GM23338 (cell line): Measurements from ENCODE around the gene RBM17. TPM values are rescaled to one million over a fixed set of nuclear protein-coding genes. Genes with fewer than 3 reads are reported as not detected.

Source experiments
- ATAC-seq: fragments of 200-7000 bp; cut with Tn5 transposase; 3 replicates; pipeline ENCODE4 v1.9.1; 2020
- DNase-seq: peaks from one replicate; pipeline ENCODE4 v3.0.0-alpha.2; 2015; ENCODE audit warnings: low spot score
- H2AFZ ChIP-seq: fragments of 200-600 bp; sonication (generic); 2 replicates; pipeline ENCODE4 v1.8.0; 2016; ENCODE audit warnings: antibody characterized with exemption, mild to moderate bottlenecking, moderate library complexity
- H3F3A ChIP-seq: fragments of 200-600 bp; sonication (generic); replicated peaks from 2 replicates; pipeline ENCODE4 v1.8.0; 2017; ENCODE audit warnings: antibody characterized with exemption, mixed run types, low read depth
- H3K27ac ChIP-seq: fragments of 200-600 bp; sonication (generic); 2 replicates; pipeline ENCODE4 v1.6.1; 2016; ENCODE audit warnings: low read depth
- H3K27me3 ChIP-seq: fragments of 200-600 bp; sonication (generic); 2 replicates; pipeline ENCODE4 v1.8.0; 2016; ENCODE audit warnings: mild to moderate bottlenecking, mixed run types, moderate library complexity; ENCODE audit not compliant: insufficient read depth
- H3K36me3 ChIP-seq: fragments of 200-600 bp; sonication (generic); 2 replicates; pipeline ENCODE4 v1.8.0; 2016; ENCODE audit warnings: mild to moderate bottlenecking; ENCODE audit not compliant: insufficient read depth
- H3K4me1 ChIP-seq: fragments of 200-600 bp; sonication (generic); 2 replicates; pipeline ENCODE4 v1.8.0; 2016; ENCODE audit warnings: mild to moderate bottlenecking, moderate library complexity; ENCODE audit not compliant: insufficient read depth
- H3K4me2 ChIP-seq: fragments of 200-600 bp; sonication (generic); 2 replicates; pipeline ENCODE4 v1.7.1; 2017; ENCODE audit warnings: mixed run types
- H3K4me3 ChIP-seq: fragments of 200-600 bp; sonication (generic); 2 replicates; pipeline ENCODE4 v1.6.1; 2016; ENCODE audit warnings: mixed run types
- H3K79me2 ChIP-seq: fragments of 200-600 bp; sonication (generic); replicated peaks from 2 replicates; pipeline ENCODE4 v1.8.0; 2017; ENCODE audit warnings: mild to moderate bottlenecking; ENCODE audit not compliant: insufficient read depth
- H3K9me2 ChIP-seq: fragments of 200-600 bp; sonication (generic); 2 replicates; pipeline ENCODE4 v1.8.0; 2017; ENCODE audit not compliant: insufficient read depth
- H4K20me1 ChIP-seq: fragments of 200-600 bp; sonication (generic); replicated peaks from 2 replicates; pipeline ENCODE4 v1.8.0; 2017; ENCODE audit warnings: mild to moderate bottlenecking; ENCODE audit not compliant: insufficient read depth
- H3K27ac Mint-ChIP-seq: 2 replicates; pipeline ENCODE4 v1.8.0; 2020; ENCODE audit warnings: inconsistent platforms, mild to moderate bottlenecking, moderate library complexity, mixed read lengths
- H3K27me3 Mint-ChIP-seq: 3 replicates; pipeline ENCODE4 v1.8.0; 2022; ENCODE audit warnings: low read depth, mild to moderate bottlenecking, moderate library complexity, mixed read lengths, inconsistent platforms; ENCODE audit not compliant: insufficient read depth, poor library complexity
- H3K36me3 Mint-ChIP-seq: 3 replicates; pipeline ENCODE4 v1.8.0; 2021; ENCODE audit warnings: low read depth, mild to moderate bottlenecking, inconsistent platforms, moderate library complexity, mixed read lengths
- H3K4me1 Mint-ChIP-seq: 3 replicates; pipeline ENCODE4 v1.8.0; 2020; ENCODE audit warnings: mild to moderate bottlenecking, inconsistent platforms, mixed read lengths
- H3K4me3 Mint-ChIP-seq: 3 replicates; pipeline ENCODE4 v1.8.0; 2021; ENCODE audit warnings: moderate library complexity, mild to moderate bottlenecking, inconsistent platforms, mixed read lengths
- H3K9me3 Mint-ChIP-seq: 3 replicates; pipeline ENCODE4 v1.8.0; 2020; ENCODE audit warnings: moderate library complexity, mild to moderate bottlenecking, inconsistent platforms, mixed read lengths
- ETS1 ChIP-seq: IDR thresholded peaks from 2 replicates; pipeline ENCODE4 v1.6.1; 2016; ENCODE audit warnings: antibody characterized with exemption
- EZH2phosphoT487 ChIP-seq: fragments of 200-600 bp; sonication (generic); IDR thresholded peaks from one replicate; pipeline ENCODE4 v1.8.1; 2018; ENCODE audit warnings: antibody characterized with exemption; ENCODE audit not compliant: unreplicated experiment
- JUNB ChIP-seq: IDR thresholded peaks from one replicate; pipeline ENCODE4 v1.6.1; 2016; ENCODE audit warnings: antibody characterized with exemption; ENCODE audit not compliant: unreplicated experiment
- POLR2AphosphoS5 ChIP-seq: IDR thresholded peaks from 2 replicates; pipeline ENCODE4 v1.6.1; 2016; ENCODE audit warnings: antibody characterized with exemption, low read depth
- REST ChIP-seq: IDR thresholded peaks from one replicate; pipeline ENCODE4 v1.6.1; 2018; ENCODE audit warnings: antibody characterized with exemption; ENCODE audit not compliant: unreplicated experiment
- STAT1 ChIP-seq: IDR thresholded peaks from one replicate; pipeline ENCODE4 v1.6.1; 2016; ENCODE audit warnings: antibody characterized with exemption; ENCODE audit not compliant: unreplicated experiment
- ZNF114 ChIP-seq: fragments of 250-450 bp; sonication (Bioruptor Pico); IDR thresholded peaks from 2 replicates; pipeline ENCODE4 v1.5.0; 2020; ENCODE audit warnings: mild to moderate bottlenecking, moderate library complexity
- ZNF331 ChIP-seq: fragments of 250-450 bp; sonication (Bioruptor Pico); IDR thresholded peaks from 2 replicates; pipeline ENCODE4 v1.5.0; 2020; ENCODE audit warnings: low read depth, mild to moderate bottlenecking, moderate library complexity
- ZNF462 ChIP-seq: fragments of 250-450 bp; sonication (Bioruptor Pico); IDR thresholded peaks from 2 replicates; pipeline ENCODE4 v1.5.0; 2020; ENCODE audit warnings: mild to moderate bottlenecking, moderate library complexity
- polyA plus RNA-seq: library from polyadenylated mRNA; unstranded; fragments of >200 nt; fragmentation: Nextera tagmentation; extraction: Ambion mirVana; gene quantifications from 2 replicates; pipeline ENCODE4 v1.2.1, GENCODE V29; 2016
- total RNA-seq: library from RNA; depleted of rRNA; stranded (reverse); fragments of >200 nt; shearing (Covaris generic); gene quantifications from 2 replicates; pipeline ENCODE4 v1.2.3, GENCODE V29; 2014

The RBM17 gene
- total and polyA plus RNA-seq, 2 experiments from 2014 or later = 54.7 to 281 TPM

- 0 out of 2 replicates have a peak, but pooled peaks cover 2% of the 10 kb centered on the region for H3F3A ChIP-seq
- no peak overlapping the region for H3K27ac Mint-ChIP-seq
- H3K4me3 Mint-ChIP-seq = no peak overlapping the region
- no peaks in the 10 kb centered on the region for H3K9me2 ChIP-seq
- peaks cover 14% of the 10 kb centered on the region for H3K4me1 Mint-ChIP-seq
- H2AFZ ChIP-seq = no peak overlapping the region
- no peaks in the 10 kb centered on the region; the same call in none of the 2 replicates for H4K20me1 ChIP-seq
- no peak overlapping the region for H3K4me3 ChIP-seq
- no peaks in the 10 kb centered on the region; the same call in 1 of the 2 replicates for H3K79me2 ChIP-seq
- no peak for DNase-seq
- no peak overlapping the region for H3K27ac ChIP-seq
- no peaks in the 10 kb centered on the region for H3K27me3 ChIP-seq
- TF ChIP-seq ZNF331 (CRISPR knock-in tag) (no peak), REST (no peak), POLR2AphosphoS5 (no peak), JUNB (no peak), ZNF114 (no peak), ETS1 (no peak), STAT1 (no peak), ZNF462 (CRISPR knock-in tag) (no peak), EZH2phosphoT487 (no peak)
- H3K4me2 ChIP-seq = no peak overlapping the region
- ATAC-seq = no peak
- H3K9me3 Mint-ChIP-seq = no peaks in the 10 kb centered on the region
- peaks cover 45% of the 10 kb centered on the region for H3K36me3 ChIP-seq
- H3K36me3 Mint-ChIP-seq = peaks cover 48% of the 10 kb centered on the region
- H3K4me1 ChIP-seq = no peaks in the 10 kb centered on the region; the same call in 1 of the 2 replicates
- peaks cover 7% of the 10 kb centered on the region for H3K27me3 Mint-ChIP-seq
These were observed 28.0 kb downstream of the RBM17 start for GRCh38 chr10:6116806-6117205.
